B cell (primary cell): ENCODE data around the gene CTIF.

Experiments used
- EZH2 ChIP-seq: IDR thresholded peaks from 2 replicates; pipeline ENCODE4 v1.6.1; 2012; ENCODE audit warnings: borderline replicate concordance, low read depth, mild to moderate bottlenecking, moderate library complexity, low read length; ENCODE audit not compliant: insufficient read depth, poor library complexity, severe bottlenecking
- TF ChIP-seq, protein P1 (sequence below): fragments of 200-600 bp; IDR thresholded peaks from one replicate; pipeline ENCODE4 v1.8.0; 2022; ENCODE audit warnings: antibody characterized with exemption, mild to moderate bottlenecking

DNA sequence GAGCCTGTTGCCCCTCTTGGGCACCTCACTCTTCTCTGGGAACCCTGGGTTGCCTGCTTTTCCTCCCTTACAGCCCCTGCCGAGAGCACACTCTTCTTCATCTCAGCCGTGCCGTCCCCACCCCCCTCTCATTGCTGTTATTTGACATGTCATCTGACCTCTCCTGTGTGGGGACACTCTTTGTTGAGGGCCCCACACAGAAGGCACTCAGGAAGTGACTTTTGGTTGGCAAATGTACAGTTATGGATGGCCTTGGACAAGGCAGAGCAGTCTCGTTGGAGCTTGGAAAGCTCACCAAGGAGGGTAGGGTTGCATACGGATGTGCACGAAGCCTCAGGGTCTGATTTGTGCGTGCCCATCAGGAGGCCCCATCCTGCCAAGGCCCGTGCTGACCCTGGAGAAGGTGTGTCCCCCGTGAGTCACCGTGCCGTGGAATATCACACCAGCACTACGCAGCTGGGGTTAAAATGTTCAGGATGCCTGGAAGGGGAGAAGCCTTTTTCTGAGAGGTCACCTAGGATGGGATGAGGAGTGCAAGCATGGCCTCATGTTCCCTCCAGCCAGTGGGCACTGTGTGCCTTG is 93.9 kb downstream of the CTIF start:
- TF ChIP-seq, protein P1, sequence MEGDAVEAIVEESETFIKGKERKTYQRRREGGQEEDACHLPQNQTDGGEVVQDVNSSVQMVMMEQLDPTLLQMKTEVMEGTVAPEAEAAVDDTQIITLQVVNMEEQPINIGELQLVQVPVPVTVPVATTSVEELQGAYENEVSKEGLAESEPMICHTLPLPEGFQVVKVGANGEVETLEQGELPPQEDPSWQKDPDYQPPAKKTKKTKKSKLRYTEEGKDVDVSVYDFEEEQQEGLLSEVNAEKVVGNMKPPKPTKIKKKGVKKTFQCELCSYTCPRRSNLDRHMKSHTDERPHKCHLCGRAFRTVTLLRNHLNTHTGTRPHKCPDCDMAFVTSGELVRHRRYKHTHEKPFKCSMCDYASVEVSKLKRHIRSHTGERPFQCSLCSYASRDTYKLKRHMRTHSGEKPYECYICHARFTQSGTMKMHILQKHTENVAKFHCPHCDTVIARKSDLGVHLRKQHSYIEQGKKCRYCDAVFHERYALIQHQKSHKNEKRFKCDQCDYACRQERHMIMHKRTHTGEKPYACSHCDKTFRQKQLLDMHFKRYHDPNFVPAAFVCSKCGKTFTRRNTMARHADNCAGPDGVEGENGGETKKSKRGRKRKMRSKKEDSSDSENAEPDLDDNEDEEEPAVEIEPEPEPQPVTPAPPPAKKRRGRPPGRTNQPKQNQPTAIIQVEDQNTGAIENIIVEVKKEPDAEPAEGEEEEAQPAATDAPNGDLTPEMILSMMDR, result no peak
- TF ChIP-seq EZH2, result no peak
